HG02623 (cell line): Measurements from ENCODE around the gene MYOZ2.

ENCODE experiments used
- ATAC-seq: cut with Tn5 transposase; IDR thresholded peaks from one replicate; pipeline ENCODE4 v1.9.1; 2021; ENCODE audit warnings: moderate library complexity; ENCODE audit not compliant: unreplicated experiment

The MYOZ2 gene

DNA sequence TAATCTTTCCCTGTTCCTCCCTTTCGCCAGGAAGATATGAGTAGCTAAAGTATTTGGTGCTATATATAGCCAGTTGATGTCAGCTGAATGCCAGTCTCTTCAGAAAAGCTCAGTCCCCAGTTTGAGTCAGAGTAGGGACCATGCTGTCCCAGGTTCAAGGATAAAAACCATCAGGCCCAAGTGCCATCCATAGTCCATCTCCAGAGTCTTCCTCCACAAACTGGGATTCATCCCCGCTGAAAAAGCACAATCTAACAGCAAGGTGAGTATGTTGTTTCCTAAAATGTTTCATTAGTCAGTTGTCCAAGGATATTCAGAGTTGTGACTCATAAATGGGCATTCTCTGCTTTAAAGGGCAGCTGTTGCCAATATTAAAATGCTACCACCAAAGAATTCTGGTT is at the start of gene MYOZ2:
MYOZ2 (plus strand) TSS at position 112 of the 401 bp plus-strand sequence. CDS start 694 bp downstream, outside the sequence.
- ATAC-seq: no peak

- ATAC-seq: no peak
Measured at GRCh38 chr4:119087121-119087520, 48.5 kb upstream of the MYOZ2 start.

GRCh38 chr4:119087656-119088055 is 48.0 kb upstream of the MYOZ2 start:
- no peak for ATAC-seq

DNA sequence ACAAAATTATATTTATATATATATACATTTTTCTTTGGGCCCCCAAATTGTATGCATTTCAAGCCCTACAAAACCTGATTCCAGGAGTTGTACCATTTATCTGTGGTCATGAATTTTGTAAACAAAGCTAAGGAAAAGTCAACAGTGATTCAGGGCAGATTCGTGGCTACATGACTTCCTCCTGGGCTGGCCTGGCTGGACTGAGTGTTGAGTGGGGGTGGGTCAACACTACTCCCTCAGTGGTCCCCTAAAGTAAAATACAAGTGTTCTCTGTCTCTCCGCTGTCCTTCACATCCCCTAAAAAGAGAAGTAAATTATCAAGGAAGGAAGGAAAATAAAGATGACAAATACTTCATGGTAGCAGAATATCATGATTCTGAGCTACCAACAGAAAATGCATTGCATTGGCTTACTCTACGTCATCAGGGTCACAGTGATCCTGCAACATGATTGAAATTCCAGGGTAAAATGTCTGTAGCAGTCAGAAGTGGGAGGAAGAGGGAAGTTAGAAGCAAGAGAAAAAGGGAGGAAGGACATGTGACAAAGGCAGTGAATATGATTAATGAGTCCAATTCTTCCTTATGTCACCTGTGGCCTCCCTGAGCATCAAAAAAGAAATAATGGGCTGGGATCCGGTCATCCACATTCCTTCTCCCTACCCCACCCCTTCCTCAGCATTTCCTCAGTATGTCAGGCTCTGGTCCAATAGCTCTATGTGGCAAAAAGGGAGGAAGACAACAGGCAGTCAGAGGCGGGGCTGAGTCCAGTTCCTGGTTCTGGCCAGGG is 42.4 kb upstream of the MYOZ2 start:
- ATAC-seq: no peak

DNA sequence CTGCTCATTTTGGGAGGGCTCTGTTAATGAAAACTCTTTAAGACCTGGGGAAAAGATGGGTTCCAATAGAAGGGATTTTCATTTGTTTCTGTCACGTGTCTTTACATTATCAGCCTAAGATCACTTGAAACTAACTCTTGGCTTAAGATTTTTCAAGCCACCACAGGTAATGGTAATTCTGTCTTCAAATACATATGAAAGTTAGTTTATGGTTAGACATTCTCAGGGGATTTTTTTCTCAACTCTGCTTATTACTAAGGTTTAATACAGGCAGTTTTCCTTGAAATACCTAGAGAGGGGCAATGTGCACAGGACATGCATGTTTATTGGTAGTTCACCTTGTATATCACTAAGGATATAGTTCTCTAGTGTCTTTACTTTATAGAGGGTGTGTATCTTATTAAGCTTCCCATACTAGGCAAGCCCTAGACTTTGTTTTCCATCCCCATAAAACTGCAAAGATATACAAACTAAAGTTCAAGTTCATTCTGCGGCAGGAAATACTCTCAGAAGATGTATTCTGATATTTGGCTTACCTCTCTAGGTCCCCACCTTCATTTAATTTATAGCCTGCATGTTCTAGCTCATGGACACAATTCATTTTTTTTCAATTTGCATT is 38.2 kb upstream of the MYOZ2 start:
- no peak for ATAC-seq

DNA sequence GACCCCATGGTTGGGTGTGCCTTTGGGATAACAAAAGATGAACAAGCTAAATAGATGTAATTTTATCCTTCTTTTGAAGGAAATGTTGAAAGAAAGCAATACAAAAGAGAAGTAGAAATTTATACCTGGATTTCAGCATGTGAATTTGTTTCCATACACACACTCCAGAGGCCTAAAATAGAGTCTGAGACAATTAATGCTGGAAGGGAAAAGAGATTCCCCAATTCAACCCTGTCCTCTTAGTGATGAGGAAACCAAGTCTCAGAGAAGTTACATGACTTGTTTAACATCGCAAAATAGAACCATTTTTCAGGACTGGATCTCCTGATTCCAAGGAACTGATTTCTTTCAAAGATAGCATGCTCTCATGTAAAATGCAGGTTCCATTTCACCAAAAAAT is 37.3 kb upstream of the MYOZ2 start:
- no peak for ATAC-seq

DNA sequence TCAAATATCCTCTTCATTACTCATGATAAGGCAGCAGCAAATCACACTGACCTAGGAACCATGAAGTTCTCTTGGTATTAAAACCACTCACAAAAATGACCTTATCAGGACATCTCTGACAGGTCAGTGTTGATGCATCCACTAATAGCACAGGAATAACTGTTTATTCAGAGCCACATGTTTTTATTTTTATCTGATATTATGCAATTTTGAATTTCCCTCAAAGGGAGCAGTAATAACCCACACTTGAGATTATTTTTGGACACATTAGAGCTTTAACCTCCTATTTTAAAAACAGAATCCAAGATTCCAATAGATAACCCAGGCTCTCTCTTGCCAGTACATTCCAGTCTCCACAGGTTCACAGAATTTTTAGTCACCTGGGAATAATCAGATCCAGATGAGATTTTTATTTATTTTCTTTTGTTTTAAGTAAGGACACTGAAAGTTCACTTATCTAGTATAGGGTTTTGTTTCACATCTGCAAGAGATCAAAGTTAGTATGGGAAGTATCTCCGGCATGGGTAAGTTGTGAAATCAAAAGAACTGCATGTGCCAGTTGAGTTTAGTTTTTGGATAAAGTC is 36.3 kb upstream of the MYOZ2 start:
- no peak for ATAC-seq

DNA sequence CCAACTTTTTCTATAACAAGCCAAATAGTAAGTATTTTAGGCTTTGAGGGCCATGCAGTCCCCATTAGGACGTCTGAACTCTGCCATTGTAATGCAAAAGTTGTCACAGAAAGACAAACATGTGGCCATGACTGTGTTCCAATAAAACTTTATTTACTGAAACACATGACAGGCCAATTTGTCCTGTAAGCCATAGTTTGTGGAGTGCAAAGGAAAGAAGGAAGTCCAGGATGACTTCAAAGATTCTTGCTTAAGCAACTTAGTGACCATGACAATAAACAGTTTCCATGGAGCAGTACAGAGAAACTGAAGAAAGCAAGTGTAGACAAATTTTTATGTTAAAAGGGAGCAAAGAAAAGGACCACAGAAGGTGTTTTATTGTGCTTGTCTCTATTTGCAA is 35.0 kb upstream of the MYOZ2 start:
- ATAC-seq: no peak

DNA sequence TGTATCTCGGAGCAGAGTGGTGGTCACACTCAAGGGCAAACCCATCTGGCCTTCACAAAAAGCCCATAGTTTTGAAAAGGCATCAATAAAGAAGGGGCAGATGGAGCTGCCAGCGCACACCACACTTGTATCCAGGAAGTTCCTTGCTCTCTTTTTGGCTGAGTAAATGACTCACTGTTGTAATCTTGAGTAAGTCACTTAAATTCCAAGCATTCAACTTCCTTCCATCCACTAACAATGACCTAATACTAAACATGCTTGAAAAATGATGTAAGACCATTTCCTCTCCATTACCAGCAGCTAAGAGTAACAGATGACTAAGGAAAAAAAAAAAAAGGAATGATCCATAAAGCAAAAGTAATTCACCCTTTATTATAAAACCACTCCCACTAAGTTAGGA is 32.4 kb upstream of the MYOZ2 start:
- no peak for ATAC-seq

DNA sequence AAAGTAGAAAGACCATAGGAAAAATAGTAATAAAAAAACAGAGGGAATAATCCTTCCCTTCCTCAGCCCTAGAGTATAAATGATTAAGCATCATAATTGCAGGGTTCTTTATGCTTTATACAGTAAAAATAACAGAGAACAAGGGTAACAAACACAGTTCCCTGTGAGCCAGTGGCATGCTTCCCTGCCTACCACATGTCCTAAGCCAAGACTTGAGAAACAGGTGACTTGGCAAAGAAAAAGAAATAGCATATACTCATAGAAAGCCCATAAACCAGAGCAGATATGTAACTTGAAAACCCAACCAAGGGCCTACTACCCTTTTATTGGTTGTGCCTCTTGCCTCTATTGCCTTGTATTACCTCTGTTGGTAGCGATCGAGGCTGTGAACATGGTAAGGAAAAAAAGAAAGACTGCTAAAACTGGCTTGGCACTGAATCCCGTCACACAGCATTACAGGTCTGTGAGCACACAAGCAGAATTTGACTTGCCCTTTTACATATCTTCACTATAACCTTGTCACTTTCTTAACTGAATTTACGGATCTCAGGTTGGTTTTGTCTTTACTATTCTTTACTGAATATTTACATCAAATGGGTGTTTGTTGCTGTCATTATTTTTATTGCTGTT is 30.9 kb upstream of the MYOZ2 start:
- ATAC-seq: no peak

DNA sequence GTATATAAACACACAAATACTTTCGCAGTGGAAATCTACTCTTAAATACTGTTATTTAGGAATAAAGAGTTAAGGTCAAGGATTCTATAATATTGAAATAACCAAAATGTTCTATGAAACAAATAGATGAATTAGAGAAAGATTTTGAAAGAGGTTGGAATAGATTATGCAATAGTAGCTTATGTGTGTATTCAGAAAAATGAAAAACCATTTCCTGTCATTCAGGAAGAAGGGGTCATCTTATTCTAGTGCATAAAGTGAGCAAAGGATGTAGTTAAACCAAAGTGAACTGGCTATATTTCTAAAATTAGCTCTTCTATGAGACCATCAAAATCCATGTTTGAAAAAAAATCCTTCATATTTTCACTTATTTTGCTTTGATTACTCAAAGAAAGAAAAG is 30.0 kb upstream of the MYOZ2 start:
- ATAC-seq: no peak

DNA sequence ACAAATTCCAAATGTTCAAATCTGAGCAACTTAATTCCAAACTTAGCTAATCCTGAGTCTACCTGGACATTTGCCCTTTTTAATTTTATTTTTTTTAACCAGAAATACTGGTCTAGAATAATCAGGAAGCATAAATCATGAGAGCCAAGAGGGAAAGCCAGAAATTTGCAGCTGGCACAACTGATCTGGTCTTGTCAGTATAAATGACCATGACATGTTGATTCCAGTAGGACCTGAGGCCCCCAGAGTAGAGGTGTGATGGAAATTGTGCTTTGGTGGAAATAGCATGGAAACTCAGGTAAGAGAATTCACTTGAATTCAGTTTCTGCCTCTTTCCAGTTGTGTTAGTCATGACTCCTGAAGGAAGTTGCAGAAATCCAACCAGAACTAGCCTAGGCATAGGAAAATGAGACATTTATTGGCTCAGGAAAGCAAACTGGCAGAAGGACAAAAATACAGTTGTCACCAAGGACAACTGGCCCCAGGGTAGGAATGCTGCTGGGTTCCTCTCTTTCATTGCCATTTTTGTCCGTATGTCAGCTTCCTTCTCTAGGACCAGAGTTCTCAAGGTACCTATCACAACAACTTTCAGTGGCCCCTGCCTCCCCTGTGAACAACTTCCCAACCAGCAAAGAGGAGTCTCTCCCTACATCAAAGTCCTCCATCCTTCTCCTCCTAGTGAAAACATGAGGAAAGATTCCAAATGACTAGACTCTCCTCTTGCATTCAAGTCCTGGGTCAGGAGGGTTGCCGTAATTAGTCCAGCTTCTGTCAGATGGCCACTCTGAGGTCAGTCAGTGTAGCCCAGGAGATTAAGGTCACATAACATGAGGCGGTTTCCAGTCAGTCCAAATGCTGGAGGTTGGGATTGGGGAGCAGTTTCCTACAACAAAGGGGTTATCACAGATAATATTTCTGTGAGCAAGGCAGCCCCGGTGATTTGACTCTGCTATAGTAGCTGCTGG is 29.3 kb upstream of the MYOZ2 start:
- no peak for ATAC-seq

- ATAC-seq: no peak
Measured at GRCh38 chr4:119110121-119110520, 25.5 kb upstream of the MYOZ2 start.

- no peak for ATAC-seq
Measured at GRCh38 chr4:119111296-119111695, 24.3 kb upstream of the MYOZ2 start.

- no peak for ATAC-seq
Measured at GRCh38 chr4:119113033-119113655, 22.5 kb upstream of the MYOZ2 start.

DNA sequence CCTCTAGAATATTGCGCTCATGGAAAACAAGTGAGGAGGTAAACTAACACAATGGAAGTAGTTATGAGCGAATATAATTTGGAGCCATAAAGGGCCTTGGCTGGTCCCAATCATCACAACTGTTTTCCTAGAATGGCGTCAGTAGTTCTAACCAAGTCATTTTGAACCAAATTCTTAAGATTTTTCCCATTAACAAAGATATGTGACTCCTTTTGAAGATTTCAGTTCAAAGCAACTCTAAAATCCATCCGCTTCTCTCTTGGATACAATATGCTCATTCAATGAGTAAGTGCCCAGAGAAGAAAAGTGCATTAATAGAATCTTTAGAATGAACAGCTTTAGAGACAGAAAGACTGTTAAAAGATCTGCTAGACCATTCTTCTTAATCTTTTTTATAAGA is 19.6 kb upstream of the MYOZ2 start:
- no peak for ATAC-seq

GRCh38 chr4:119116925-119117900 is 18.4 kb upstream of the MYOZ2 start:
- ATAC-seq: no peak

DNA sequence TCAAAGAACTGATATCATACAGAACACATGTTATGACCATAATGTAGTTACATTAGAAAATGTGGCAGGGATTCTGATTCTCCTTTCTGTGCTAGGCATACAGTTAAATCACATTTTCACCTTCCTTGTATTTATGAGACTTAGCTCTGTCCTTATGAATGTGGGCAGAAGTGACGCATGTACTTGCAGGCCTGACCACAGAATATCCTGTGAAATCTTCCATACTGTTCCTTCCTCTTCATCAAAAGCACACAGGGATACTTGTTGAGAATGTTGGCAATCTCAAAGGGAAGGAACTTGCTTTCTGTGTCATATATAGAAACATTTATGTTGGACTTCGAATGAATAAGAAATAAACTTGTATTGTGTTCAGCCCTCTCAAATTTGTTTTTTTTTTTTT is 17.2 kb upstream of the MYOZ2 start:
- no peak for ATAC-seq

- ATAC-seq: no peak
Measured at GRCh38 chr4:119124352-119124751, 11.3 kb upstream of the MYOZ2 start.
